GM18867 (cell line): ENCODE data around the gene PRKD2.
"Not testable (repeated sequence)": the region's sequence is repeated elsewhere in the genome, so short reads cannot be mapped to it uniquely, and the experiment has no call there.

Experiments
- ATAC-seq: cut with Tn5 transposase; IDR thresholded peaks from one replicate; pipeline ENCODE4 v1.9.1; 2021; ENCODE audit warnings: mild to moderate bottlenecking, moderate library complexity; ENCODE audit not compliant: unreplicated experiment

The PRKD2 gene

DNA sequence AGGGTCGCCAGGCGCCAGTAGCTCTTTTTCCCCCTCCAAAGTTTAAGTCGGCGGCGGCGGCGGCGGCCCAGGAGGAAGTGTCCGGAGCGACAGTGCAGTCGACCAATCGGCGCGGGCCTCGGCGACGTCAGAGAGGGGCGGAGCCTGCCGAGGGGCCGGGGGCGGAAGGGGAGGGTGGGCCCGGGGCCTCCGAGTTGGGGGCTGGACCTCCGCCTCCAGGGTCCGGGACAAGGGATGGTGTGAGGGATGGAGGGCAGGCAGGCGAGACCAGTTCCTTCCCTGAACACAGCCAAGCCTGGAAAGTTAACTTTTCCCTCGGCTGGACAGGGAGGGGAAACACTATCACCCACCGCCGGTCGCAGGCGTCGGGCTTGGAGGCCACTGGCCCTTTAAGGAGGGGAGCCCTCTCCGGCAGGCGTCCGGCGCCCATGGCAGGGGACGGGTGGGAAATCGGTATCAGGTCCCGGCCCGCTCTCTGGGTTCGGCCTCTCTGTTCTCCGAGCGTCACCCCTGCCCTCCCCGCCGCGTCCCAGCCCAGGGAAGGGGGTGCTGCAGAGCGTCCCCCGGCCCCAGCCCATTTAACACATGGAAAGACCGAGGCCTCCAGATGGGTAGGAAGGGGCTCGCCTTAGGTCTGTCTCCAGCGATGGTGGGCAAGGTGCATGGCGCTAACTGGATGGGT lies at the start of gene PRKD2:
PRKD2 (minus strand) TSS at position 81 of the 682 bp plus-strand sequence. CDS start 744 bp downstream, outside the sequence.
- peak; percentile 43 for ATAC-seq

DNA sequence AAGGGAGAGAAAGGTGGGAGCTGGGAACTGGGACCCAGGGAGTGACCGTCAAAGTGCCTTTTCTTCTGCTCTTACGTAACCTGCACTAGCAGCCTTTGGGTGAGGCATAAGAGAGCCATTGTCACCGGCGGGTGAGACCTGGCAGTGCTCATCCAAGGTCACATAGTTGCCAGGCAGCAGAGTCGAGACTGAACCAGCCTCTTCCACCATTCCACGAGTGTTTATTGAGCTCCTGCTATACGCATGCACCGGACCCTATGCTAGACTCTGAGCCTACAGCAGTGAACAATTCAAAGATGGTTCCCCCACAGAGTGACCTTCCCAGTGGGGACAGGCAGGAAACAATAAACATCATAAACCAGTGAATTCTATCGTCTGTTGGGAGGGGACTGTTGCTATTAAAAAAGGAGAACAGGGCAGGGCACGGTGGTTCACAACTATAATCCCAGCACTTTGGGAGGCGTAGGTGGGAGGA lies 47.9 kb upstream of the PRKD2 start:
- no peak for ATAC-seq

DNA sequence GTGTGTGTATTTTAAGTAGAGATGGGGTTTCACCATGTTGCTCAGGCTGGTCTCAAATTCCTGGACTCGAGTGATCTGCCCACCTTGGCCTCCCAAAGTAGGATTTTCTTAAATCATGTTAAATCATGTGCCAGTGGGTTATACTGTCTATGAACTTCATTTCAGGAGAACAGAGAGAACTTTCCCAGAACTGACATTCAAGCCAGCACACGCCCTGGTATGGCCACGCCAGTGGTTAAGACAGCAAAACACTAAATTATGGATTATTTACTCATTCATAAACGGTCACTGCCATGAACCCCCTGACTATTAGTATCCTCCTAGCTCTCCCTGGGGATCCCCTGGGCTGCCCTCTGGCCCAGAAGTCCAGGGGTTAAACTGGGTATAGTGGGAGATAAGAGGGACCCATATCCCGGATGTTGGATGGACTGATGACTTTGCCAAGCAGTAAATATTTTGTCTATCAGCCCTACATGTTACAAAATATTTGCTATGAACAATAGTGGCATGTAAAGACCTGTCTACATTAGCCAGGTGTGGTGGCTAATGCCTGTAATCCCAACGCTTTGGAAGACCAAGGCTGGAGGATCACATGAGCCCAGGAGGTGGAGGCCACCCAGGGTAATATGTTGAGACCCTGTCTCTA lies 45.5 kb upstream of the PRKD2 start:
- ATAC-seq: no peak

DNA sequence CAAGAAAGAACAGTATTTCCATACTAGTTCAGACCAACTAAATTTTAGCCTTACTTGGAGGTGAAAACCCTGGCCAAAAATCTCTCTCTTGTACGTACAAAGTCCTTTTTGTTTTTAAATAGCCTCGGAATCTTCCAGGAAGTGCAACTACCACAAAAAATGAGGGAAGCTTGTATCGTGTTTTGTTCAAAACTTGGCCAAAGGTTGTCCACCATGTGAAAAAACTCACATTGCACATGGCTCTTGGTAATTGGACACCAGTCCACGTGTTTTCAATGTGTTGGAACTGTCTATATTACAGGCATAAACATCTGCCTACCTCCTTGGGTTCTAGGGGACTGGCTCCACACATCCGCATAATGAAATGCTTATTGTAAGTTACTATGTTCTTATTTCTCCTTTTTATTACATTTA lies 44.5 kb upstream of the PRKD2 start:
- no peak for ATAC-seq

DNA sequence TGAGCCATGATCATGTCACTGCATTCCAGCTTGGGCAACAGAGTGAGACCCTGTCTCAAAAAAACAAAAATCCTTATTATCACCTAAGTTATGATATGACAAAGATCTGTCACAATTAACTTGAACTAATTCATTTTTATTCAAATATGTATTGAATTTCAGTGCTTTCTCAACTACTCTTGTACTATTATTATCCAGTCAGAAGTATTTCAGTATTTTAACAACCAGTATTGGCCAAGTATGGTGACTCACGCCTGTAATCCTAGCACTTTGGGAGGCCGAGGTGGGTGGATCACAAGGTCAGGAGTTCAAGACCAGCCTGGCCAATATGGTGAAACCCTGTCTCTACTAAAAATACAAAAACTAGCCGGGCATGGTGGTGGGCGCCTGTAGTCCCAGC lies 44.0 kb upstream of the PRKD2 start:
- ATAC-seq: not testable (repeated sequence)

DNA sequence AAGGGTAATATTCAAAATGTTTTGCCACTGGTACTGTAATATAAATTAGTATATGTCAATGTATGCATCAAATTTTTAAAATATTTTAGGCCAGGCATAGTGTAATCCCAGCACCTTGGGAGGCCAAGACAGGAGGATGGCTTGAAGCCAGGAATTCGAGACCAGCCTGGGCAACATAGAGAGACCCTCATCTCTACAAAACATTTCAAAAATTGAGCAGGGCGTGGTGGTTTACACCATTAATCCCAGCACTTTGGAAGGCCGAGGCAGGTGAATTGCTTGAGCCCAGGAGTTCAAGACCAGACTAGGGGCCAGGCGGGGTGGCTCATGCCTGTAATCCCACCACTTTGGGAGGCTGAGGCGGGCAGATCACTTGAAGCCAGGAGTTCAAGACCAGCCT lies 43.4 kb upstream of the PRKD2 start:
- no peak for ATAC-seq

DNA sequence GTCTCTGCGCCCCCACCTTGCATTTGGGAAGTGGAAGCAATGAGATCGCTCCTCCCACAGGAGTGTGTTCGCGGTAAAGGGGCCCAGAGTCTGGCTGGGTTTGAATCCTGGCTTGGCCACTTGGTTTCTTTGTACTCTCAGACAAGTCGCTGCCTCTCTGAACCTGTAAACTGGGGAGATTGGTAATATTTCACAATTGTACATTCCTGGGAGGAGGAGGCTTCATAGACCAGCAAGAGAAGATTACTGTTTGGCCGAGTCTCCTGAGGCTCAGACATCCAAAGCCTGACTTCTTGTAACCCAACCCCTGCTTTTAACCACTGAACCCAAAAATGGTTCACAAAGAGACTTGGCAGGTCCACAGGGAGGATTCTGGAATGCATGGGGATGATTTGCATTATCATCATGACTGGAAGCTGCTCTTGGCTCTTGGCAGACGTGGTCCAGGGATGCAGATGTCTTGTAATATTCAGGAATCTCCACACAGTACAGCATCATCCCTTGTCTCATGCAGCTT lies 43.0 kb upstream of the PRKD2 start:
- no peak for ATAC-seq

DNA sequence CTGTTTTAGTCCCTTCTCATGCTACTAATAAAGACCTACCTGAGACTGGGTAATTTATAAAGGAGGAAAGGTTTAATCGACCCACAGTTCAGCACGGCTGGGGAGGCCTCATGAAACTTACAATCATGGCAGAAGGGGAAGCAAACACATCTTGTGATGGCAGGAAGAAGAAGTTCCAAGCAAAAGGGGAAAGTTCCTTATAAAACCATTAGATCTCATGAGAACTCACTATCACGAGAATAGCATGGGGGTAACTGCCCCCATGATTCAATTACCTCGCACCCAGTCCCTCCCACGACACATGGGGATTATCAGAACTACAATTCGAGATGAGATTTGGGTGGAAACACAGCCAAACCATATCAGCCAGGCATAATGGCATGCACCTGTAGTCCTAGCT lies 42.3 kb upstream of the PRKD2 start:
- no peak for ATAC-seq

DNA sequence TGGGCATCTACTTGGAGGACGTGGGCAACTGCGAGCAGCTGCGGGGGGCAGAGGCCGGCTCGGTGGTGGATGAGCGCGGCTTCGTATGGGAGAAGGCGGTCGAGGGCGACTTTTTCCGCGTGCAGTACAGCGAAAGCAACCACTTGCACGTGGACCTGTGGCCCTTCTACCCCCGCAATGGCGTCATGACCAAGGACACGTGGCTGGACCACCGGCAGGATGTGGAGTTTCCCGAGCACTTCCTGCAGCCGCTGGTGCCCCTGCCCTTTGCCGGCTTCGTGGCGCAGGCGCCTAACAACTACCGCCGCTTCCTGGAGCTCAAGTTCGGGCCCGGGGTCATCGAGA lies 39.6 kb upstream of the PRKD2 start:
- ATAC-seq: no peak

DNA sequence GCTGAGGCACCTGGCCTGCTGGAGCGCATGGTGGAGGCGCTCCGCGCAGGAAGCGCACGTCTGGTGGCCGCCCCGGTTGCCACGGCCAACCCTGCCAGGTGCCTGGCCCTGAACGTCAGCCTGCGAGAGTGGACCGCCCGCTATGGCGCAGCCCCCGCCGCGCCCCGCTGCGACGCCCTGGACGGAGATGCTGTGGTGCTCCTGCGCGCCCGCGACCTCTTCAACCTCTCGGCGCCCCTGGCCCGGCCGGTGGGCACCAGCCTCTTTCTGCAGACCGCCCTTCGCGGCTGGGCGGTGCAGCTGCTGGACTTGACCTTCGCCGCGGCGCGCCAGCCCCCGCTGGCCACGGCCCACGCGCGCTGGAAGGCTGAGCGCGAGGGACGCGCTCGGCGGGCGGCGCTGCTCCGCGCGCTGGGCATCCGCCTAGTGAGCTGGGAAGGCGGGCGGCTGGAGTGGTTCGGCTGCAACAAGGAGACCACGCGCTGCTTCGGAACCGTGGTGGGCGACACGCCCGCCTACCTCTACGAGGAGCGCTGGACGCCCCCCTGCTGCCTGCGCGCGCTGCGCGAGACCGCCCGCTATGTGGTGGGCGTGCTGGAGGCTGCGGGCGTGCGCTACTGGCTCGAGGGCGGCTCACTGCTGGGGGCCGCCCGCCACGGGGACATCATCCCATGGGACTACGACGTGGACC lies 39.1 kb upstream of the PRKD2 start:
- no peak for ATAC-seq

DNA sequence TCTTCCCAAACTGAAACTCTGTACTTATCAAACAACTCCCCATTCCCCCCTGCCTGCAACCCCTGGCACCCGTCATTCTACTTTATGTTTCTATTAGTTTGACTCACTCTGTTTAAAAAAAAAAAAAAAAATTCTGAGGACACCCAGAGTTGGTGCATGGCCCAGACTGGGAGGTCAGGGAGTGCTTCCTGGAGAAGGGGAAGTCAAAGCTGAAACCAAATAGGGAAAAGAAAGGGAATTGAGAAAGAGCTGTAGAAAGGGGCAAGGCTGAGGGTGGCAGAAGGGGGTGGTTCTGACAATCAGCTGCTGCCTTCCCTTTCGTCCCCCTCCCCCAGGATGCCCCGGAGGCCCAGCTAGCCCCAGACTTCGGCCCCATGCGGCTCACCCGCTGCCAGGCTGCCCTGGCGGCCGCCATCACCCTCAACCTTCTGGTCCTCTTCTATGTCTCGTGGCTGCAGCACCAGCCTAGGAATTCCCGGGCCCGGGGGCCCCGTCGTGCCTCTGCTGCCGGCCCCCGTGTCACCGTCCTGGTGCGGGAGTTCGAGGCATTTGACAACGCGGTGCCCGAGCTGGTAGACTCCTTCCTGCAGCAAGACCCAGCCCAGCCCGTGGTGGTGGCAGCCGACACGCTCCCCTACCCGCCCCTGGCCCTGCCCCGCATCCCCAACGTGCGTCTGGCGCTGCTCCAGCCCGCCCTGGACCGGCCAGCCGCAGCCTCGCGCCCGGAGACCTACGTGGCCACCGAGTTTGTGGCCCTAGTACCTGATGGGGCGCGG lies 38.4 kb upstream of the PRKD2 start:
- ATAC-seq: no peak

DNA sequence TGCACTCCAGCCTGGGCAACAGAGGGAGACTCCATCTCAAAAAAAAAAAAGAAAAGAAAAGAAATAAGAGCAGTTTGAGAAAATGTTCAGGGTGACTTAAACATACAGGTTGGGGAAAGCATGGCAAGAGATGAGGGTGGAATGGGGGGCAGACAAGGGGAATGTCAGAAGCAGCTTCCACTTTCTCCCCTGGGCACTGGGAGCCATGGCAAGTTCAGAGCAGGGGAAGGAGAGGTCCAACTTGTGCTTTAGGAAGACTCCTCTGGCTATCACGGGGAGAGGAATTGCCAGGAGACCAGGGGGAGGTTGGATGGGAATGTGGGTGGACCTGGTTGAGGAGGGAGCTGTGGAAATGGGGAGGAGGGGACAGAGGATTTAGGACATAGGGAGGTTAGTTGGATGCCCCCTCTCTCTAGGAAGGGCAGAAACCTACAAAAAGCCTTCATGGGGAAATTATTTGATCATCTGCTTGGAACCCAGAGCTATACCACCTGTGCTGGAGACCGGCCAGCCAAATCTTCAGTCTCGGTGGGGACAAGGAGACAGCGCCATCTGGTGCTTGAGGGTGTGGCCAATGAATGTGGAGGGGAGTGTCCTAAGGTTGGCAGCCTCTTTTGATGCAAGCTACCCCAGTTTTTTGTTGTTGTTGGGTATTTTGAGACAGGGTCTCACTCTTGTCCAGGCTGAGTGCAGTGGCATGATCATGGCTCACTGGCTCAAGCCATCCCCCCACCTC lies 36.7 kb upstream of the PRKD2 start:
- ATAC-seq: no peak

DNA sequence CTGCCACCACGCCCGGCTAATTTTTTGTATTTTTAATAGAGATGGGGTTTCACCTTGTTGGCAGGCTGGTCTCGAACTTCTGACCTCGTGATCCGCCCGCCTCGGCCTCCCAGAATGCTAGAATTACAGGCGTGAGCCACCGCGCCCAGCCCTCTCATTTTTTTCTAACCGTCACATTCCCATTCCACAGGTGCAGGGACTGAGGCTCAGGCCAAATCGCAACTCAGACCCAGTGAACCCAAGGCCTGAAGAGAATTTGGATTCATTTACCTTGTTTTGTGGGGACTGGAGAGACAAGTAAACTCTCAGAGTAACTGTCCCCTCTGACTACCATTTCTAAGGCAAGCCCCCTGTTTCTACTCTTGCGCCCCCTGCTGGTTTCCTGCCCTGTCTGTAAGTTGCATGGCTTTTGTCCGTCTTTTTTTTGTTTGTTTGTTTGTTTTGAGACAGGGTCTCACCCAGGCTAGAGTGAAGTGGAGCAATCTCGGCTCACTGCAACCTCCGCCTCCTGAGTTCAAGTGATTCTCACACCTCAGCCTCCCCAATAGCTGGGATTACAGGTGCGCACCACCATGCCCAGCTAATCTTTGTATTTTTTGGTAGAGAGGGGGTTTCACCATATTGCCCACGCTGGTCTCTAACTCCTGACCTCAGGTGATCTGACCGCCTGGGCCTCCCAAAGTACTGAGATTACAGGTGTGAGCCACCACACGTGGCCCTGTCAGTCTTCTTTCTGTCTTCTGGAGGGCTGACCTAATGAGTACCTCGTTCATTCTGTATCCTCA lies 31.6 kb upstream of the PRKD2 start:
- no peak for ATAC-seq

DNA sequence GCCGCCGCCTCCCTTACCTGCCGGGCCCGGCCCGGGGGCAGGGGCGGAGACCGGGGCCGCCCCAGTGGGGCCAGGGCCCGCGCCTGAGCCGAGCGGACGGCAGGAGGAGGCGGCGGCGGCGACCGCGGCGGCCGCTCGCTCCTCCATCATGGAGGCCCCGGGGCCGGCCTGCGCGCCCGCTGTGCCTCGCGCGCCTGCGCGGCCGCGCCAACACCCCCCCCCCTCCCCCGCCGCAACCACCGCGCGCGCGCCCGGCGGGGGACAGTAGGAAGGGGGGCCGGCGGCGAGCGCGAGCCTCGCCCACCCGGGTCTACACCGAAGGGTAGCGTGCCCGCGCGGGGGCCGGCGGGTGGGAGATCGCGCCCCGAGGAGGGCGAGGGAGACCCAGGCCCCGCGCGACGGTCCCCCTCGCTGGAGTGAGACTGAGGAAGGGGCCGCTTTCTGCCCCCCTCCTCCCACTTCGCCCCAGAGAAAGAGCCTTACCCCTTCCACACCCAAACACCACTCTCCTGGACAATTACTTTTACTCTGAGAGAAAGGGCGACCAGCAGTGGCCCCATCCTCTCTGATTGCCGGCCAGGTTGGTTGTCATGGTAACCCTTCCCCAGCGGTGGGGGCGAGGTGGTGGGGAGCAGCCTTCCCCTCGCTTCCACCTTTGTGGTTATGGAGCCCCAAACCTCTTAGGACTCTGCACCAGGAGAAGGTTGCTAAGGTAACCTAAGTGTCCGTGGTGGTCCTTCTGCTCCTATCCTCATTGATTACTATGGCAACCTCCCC lies 29.6 kb upstream of the PRKD2 start, which contains the start of gene STRN4:
STRN4 (minus strand) TSS at position 170 of the 777 bp plus-strand sequence; CDS start at position 150, 20 bp downstream.
- ATAC-seq: peak; percentile 59

DNA sequence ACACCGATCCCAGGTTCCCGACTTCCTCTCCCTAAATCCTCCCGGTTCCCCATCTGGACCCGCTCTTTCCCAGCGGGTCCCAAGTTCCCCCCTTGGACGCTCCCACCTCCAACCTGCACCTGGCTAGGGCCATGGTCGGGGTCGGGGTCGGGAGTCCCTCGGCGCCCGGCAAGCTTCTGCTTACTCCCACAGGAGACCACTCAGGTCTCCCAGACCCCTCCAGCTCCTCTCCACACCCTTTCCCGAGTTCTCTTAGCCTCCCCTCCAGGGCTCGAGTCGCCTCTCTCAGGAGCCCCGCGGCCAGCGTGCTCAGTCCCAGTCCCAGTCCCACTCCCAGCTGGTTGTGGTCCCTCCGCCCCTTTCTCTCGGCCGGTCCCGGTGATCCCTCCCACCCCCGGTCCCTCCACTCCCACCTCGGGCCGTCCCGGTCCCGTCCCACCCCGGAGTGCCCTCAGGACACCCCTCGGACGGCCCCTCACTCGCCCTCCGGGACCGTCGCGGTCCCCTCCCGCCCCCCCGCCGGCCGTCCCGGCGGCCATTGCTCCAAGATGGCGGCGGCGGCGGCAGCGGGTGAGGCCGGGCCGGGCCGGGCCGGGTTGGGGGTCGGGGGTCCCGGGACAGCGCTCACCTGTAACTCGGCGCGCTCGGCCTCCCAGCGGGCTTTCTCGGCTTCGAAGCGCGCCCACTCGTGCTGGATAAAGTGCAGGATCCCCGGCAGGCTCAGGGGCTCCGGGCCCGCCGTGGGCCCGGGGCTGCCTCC lies 28.8 kb upstream of the PRKD2 start, which contains the start of gene FKRP:
FKRP (plus strand) TSS at position 537 of the 760 bp plus-strand sequence. CDS start 9,394 bp downstream, outside the sequence.
- peak; percentile 33 for ATAC-seq

DNA sequence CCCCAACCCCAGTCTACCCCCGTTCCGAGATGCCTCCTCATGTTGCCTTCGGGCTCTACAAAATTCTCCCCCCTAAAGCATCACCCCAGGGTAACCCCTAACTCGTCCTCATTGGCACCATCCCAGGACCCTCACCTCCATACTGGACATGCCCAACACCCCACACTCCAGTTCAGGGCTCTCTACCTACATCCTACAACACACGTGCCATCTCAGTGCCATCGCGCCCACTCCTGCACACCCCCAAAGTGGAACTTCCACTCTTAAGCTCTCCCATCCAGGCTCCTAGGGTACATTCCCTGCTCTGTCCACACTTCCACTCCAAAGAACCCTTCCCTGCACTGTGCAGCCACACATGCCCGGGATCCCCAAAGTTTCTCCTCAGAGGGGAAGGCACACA lies 28.1 kb upstream of the PRKD2 start:
- no peak for ATAC-seq

DNA sequence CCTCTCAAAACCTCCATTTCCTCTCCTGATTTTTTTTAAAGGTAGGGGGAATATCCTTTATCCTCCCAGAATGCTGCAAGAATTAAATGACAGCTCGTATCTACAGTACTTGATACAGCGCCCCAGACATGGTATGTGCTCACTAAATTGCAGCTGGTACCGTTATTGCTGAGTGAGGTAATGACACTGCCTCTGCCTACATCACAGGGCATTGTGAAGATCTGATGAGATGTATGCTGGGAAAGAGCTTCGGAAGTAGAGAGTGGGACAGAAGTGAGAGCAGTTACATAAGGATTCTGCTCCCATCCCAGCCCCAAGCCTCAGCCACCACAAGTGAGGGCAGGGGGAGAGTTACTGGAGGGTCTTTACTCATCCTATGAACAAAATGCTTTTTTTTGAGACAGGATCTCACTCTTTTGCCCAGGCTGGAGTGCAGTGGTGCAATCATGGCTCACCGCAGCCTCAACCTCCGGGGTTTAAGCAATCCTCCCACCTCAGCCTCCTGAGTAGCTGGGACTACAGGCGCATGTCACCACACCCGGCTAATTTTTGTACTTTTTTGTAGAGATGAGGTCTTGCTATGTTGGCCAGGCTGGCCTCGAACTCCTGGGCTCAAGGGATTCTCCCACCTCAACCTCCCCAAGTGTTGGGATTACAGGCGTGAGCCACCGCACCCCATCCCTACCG lies 27.2 kb upstream of the PRKD2 start:
- ATAC-seq: no peak
